MCF 10A (cell line): ENCODE data around the gene TNFRSF4. TPM values are rescaled to one million over a fixed set of nuclear protein-coding genes. Genes with fewer than 3 reads are reported as not detected.
"Not testable (repeated sequence)": the region's sequence is repeated elsewhere in the genome, so short reads cannot be mapped to it uniquely, and the experiment has no call there.

Experiments
- BruUV-seq: library from RNA; stranded (reverse); fragments of 400-500 nt; replicated peaks from 2 replicates; lab custom pipeline; 2021; lab: Mats Ljungman, UMichigan
- CTCF ChIA-PET: fragments of 300-600 bp; sonication (Branson Sonifier 250); formaldehyde crosslinking; extraction: SDS; loops from one replicate; lab custom pipeline; 2021; ENCODE audit warnings: antibody characterized with exemption, inconsistent platforms; lab: Yijun Ruan, JAX
- POLR2A ChIA-PET: fragments of 300-600, 350-650 bp; sonication (Branson Sonifier 250); formaldehyde crosslinking; extraction: SDS; loops from one replicate; lab custom pipeline; 2020; ENCODE audit warnings: antibody characterized with exemption, inconsistent platforms; lab: Yijun Ruan, JAX
- DNase-seq: peaks from one replicate; pipeline ENCODE4 v3.0.0-alpha.2; 2018; ENCODE audit not compliant: unreplicated experiment
- H3K27ac Mint-ChIP-seq: one replicate; pipeline ENCODE4 v1.8.0; 2022; ENCODE audit warnings: mild to moderate bottlenecking, low read depth, mixed read lengths; ENCODE audit not compliant: unreplicated experiment
- H3K27me3 Mint-ChIP-seq: one replicate; pipeline ENCODE4 v1.8.0; 2022; ENCODE audit warnings: mixed read lengths; ENCODE audit not compliant: insufficient read depth, unreplicated experiment
- H3K36me3 Mint-ChIP-seq: one replicate; pipeline ENCODE4 v1.8.0; 2022; ENCODE audit warnings: mild to moderate bottlenecking, moderate library complexity, mixed read lengths; ENCODE audit not compliant: insufficient read depth, unreplicated experiment
- H3K4me1 Mint-ChIP-seq: one replicate; pipeline ENCODE4 v1.8.0; 2022; ENCODE audit warnings: mixed read lengths; ENCODE audit not compliant: insufficient read depth, unreplicated experiment
- H3K4me3 Mint-ChIP-seq: one replicate; pipeline ENCODE4 v1.8.0; 2022; ENCODE audit warnings: mild to moderate bottlenecking, moderate library complexity, mixed read lengths; ENCODE audit not compliant: unreplicated experiment
- H3K9me3 Mint-ChIP-seq: one replicate; pipeline ENCODE4 v1.8.0; 2022; ENCODE audit warnings: mixed read lengths; ENCODE audit not compliant: unreplicated experiment
- CTCF ChIP-seq: fragments of 200-600 bp; IDR thresholded peaks from one replicate; pipeline ENCODE4 v1.8.0; 2022; ENCODE audit warnings: antibody characterized with exemption, mild to moderate bottlenecking; ENCODE audit not compliant: unreplicated experiment
- intact Hi-C: fragments of 100-400 bp; cut with micrococcal nuclease; formaldehyde crosslinking; loops from 2 replicates; pipeline ENCODE4 v1.14.1; 2022
- total RNA-seq: library from RNA; stranded (reverse); gene quantifications from 2 replicates; pipeline ENCODE4 v1.2.3, GENCODE V29; 2022

TNFRSF4 gene
- total RNA-seq, 1 experiment from 2014 or later: not detected

- Mint-ChIP-seq H3K36me3 (no peaks in the 10 kb centered on the region), H3K27ac (no peak overlapping the region), H3K9me3 (peaks cover 12% of the 10 kb centered on the region), H3K4me3 (no peak overlapping the region), H3K27me3 (peaks cover 1% of the 10 kb centered on the region), H3K4me1 (no peaks in the 10 kb centered on the region)
- DNase-seq: no peak
- ChIA-PET CTCF (no interaction called here), POLR2A (no interaction called here)
- no TSS peak for BruUV-seq
- intact Hi-C loops: no loop called here
- TF ChIP-seq CTCF: no peak
Observed at GRCh38 chr1:1197188-1197500, 16.8 kb downstream of the TNFRSF4 start.

- no peaks in the 10 kb centered on the region for H3K4me1 Mint-ChIP-seq
- H3K4me3 Mint-ChIP-seq: no peak overlapping the region
Observed at GRCh38 chr1:1196431-1197187, 17.3 kb downstream of the TNFRSF4 start.

GRCh38 chr1:1195726-1196125 lies 18.2 kb downstream of the TNFRSF4 start:
- POLR2A ChIA-PET: interaction anchor here (0.7 kb wide), 2 partner anchors 29 to 85 kb away, joined by 3 read pairs; no protein-coding TSS in a partner anchor
- H3K27ac Mint-ChIP-seq, H3K4me3 Mint-ChIP-seq, BruUV-seq, H3K27me3 Mint-ChIP-seq, DNase-seq, H3K36me3 Mint-ChIP-seq, H3K4me1 Mint-ChIP-seq, intact Hi-C loops: not testable (repeated sequence)
- peaks cover 12% of the 10 kb centered on the region for H3K9me3 Mint-ChIP-seq
- CTCF ChIA-PET: interaction anchor here (0.9 kb wide), 1 partner anchor 12 kb away, joined by 3 read pairs; no protein-coding TSS in a partner anchor

More at GRCh38 chr1:1196431-1197187, 17.3 kb downstream of the TNFRSF4 start:
- no peak overlapping the region for H3K27ac Mint-ChIP-seq
- no peaks in the 10 kb centered on the region for H3K36me3 Mint-ChIP-seq
- no peak for DNase-seq
- H3K9me3 Mint-ChIP-seq: peaks cover 12% of the 10 kb centered on the region
- ChIA-PET POLR2A (no interaction called here), CTCF (interaction anchor here (0.9 kb wide), 1 partner anchor 11 kb away, joined by 3 read pairs; no protein-coding TSS in a partner anchor)
- peaks cover 7% of the 10 kb centered on the region for H3K27me3 Mint-ChIP-seq
- no peak for TF ChIP-seq CTCF
- intact Hi-C loops: no loop called here
- no TSS peak for BruUV-seq

GRCh38 chr1:1194723-1195122 lies 19.2 kb downstream of the TNFRSF4 start:
- intact Hi-C loops: no loop called here
- POLR2A ChIA-PET: interaction anchor here (1.0 kb wide), 1 partner anchor 37 kb away, joined by 3 read pairs; no protein-coding TSS in a partner anchor
- DNase-seq: no peak
- peaks cover 18% of the 10 kb centered on the region for H3K27me3 Mint-ChIP-seq
- no peak overlapping the region for H3K27ac Mint-ChIP-seq
- no peaks in the 10 kb centered on the region for H3K4me1 Mint-ChIP-seq
- H3K9me3 Mint-ChIP-seq: peaks cover 12% of the 10 kb centered on the region
- H3K36me3 Mint-ChIP-seq: no peaks in the 10 kb centered on the region
- no peak for TF ChIP-seq CTCF
- CTCF ChIA-PET: no interaction called here
- BruUV-seq: no TSS peak
- no peak overlapping the region for H3K4me3 Mint-ChIP-seq
